Peyer's patch (tissue), 4 donors: ENCODE data around the gene RNASEL.

Source experiments
- CTCF ChIP-seq, 6 experiments: fragments of 450-650 bp in 4 of 6; fragments of 200-600 bp in 2 of 6; sonication (generic) in 1 of 6; IDR thresholded peaks; one replicate each; pipeline ENCODE4 v1.5.1; 2017 to 2019; ENCODE audit warnings: antibody characterized with exemption in 6 of 6, mild to moderate bottlenecking in 3 of 6, moderate library complexity in 1 of 6
- POLR2A ChIP-seq, 2 donors: fragments of 450-650 bp; IDR thresholded peaks; one replicate each; pipeline ENCODE4 v1.5.1; 2017; ENCODE audit warnings: antibody characterized with exemption in 2 of 2, mild to moderate bottlenecking in 2 of 2, moderate library complexity in 2 of 2

- TF ChIP-seq CTCF (IDR thresholded peaks at IDR 0.05) (no peak), POLR2A (IDR thresholded peaks at IDR 0.05) (no peak)
These were observed 11.8 kb upstream of the RNASEL start for GRCh38 chr1:182600745-182601415.
